Transverse colon (tissue), 4 donors: ENCODE data around the gene MAFG. TPM values are rescaled to one million over a fixed set of nuclear protein-coding genes. Genes with fewer than 3 reads are reported as not detected.

Experiments used
- DNase-seq: peaks from one replicate; pipeline ENCODE4 v3.0.0-alpha.2; 2019
- H3K27ac ChIP-seq, 4 donors: fragments of 200-600 bp; sonication (generic); 2 replicates each; pipeline ENCODE4 v1.5.1; 2016 to 2018; ENCODE audit warnings: inconsistent platforms in 4 of 4
- H3K27me3 ChIP-seq: fragments of 200-600 bp; sonication (generic); 2 replicates; pipeline ENCODE4 v1.5.1; 2017; ENCODE audit warnings: inconsistent platforms
- H3K36me3 ChIP-seq, 4 donors: fragments of 200-600 bp; sonication (generic); 2 replicates each; pipeline ENCODE4 v1.5.1; 2017 to 2019; ENCODE audit warnings: inconsistent platforms in 4 of 4
- H3K4me1 ChIP-seq, 4 donors: fragments of 200-600 bp; sonication (generic); 2 replicates each; pipeline ENCODE4 v1.5.1; 2017 to 2020; ENCODE audit warnings: inconsistent platforms in 4 of 4
- H3K4me3 ChIP-seq, 4 donors: fragments of 200-600 bp; sonication (generic); 1 replicate in 1 of 4; 2 replicates in 3 of 4; pipeline versions ENCODE4 v1.5.1 to v1.6.1; 2017 to 2019; ENCODE audit warnings: inconsistent platforms in 4 of 4
- H3K9me3 ChIP-seq, 2 donors: fragments of 200-600 bp; sonication (generic); 2 replicates each; pipeline ENCODE4 v1.5.1; 2017 to 2019; ENCODE audit warnings: inconsistent platforms in 2 of 2
- CTCF ChIP-seq, 5 experiments: fragments of 200-600 bp in 3 of 5; fragments of 450-650 bp in 2 of 5; sonication (generic) in 3 of 5; IDR thresholded peaks; 1 replicate in 2 of 5; 2 replicates in 3 of 5; pipeline ENCODE4 v1.5.1; 2016 to 2017; ENCODE audit warnings: antibody characterized with exemption in 5 of 5, inconsistent platforms in 3 of 5, mild to moderate bottlenecking in 2 of 5, moderate library complexity in 1 of 5
- EP300 ChIP-seq: sonication (generic); formaldehyde crosslinking; IDR thresholded peaks from one replicate; pipeline ENCODE4 v1.6.1; 2017; ENCODE audit warnings: antibody characterized with exemption, low read depth
- POLR2A ChIP-seq: fragments of 450-650 bp; IDR thresholded peaks from one replicate; pipeline ENCODE4 v1.6.1; 2016; ENCODE audit warnings: antibody characterized with exemption, mild to moderate bottlenecking, moderate library complexity
- POLR2AphosphoS5 ChIP-seq, 3 donors: sonication (generic); formaldehyde crosslinking; IDR thresholded peaks; one replicate each; pipeline ENCODE4 v1.6.1; 2016; ENCODE audit warnings: antibody characterized with exemption in 3 of 3
- WGBS, 2 donors: methylation state at CpG; one replicate each; pipeline ENCODE4 v1.1.5; 2018; ENCODE audit warnings: low coverage in 1 of 2; 5-methylcytosine and 5-hydroxymethylcytosine counted together
- in situ Hi-C, 4 donors: fragments of 200-750 bp; cut with MboI; loops; one replicate each; pipeline versions ENCODE4 v1.15.0 to v1.15.1; 2017; ENCODE audit warnings: low sequenced_read_pairs in 3 of 4, low pct_ligation_motif_present in 1 of 4, low pct_unique_long_range_greater_than_20kb in 1 of 4
- intact Hi-C: fragments of 100-400 bp; cut with DNase I; formaldehyde crosslinking; loops from one replicate; pipeline ENCODE4 v1.15.1; 2023; ENCODE audit warnings: low total_unique reads
- total RNA-seq, 4 donors: library from RNA; depleted of rRNA; stranded (reverse); fragments of >200 nt; gene quantifications; one replicate each; pipeline ENCODE4 v1.1.0, GENCODE V29; 2016

The MAFG gene
- total RNA-seq, 4 donors from 2014 or later = 22.4 to 34.4 (median 24.3) TPM

GRCh38 chr17:81911277-81911961 is 16.1 kb downstream of the MAFG start, which contains the start of gene PCYT2:
Gene PCYT2, minus strand, starts transcription at chr17:81911399. Its CDS starts 44 bp downstream, at chr17:81911355.
- Histone ChIP-seq H3K36me3 (peaks cover 0 to 26% (median 10%) of the 10 kb centered on the region in 4 donors), H3K27ac (peak within 1 kb of the TSS; percentile 81 to 90 (median 86)), H3K9me3 (no peaks in the 10 kb centered on the region), H3K27me3 (no peaks in the 10 kb centered on the region), H3K4me3 (peak within 1 kb of the TSS; percentile 71 to 90 (median 79)), H3K4me1 (peaks cover 10 to 25% (median 13%) of the 10 kb centered on the region in 4 donors)
- no peak for TF ChIP-seq POLR2A
- peak in 3 of 5 experiments; percentile 10 to 41 (median 31) for TF ChIP-seq CTCF (IDR thresholded peaks at IDR 0.05)
- TF ChIP-seq POLR2AphosphoS5 (IDR thresholded peaks at IDR 0.05) = peak in 2 of 3 donors; percentile 2 to 33
- WGBS, 2 donors = 28% methylated on average over 14 of the region's 84 CpGs; no CpG with 5 or more reads in 1 of the 2 donors
- intact Hi-C loops = no loop called here
- in situ Hi-C loops = no loop called here
- peak; percentile 96 for DNase-seq

DNA sequence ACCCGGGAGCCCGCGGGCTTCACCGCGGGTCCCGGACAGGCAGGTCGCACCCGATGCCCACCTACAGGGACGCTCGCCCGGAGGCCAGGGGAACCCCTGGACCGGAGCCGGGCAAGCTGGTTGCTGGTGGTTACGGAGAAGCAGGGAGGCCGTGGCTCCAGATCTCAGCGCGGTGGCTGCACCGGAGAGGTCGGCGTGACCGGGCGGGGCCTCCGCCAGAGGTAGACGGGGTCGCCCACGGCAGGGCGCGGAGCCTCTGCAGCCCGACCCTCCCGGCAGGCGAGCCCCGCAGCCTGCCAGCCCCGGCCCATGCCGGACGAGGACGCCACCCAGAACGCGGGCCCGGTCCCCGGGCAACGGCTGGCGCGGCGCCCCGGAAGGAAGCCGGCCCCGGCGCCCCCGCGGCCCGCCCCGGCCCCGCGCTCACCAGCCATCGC is 16.7 kb downstream of the MAFG start:
- H3K27me3 ChIP-seq = no peaks in the 10 kb centered on the region
- peak overlapping the region; percentile 81 to 90 (median 86) for H3K27ac ChIP-seq
- intact Hi-C loops = no loop called here
- H3K36me3 ChIP-seq = peaks cover 0 to 26% (median 10%) of the 10 kb centered on the region in 4 donors
- peaks cover 10 to 19% (median 13%) of the 10 kb centered on the region in 4 donors for H3K4me1 ChIP-seq
- TF ChIP-seq EP300 (no peak), POLR2AphosphoS5 (IDR thresholded peaks at IDR 0.05) (no peak), CTCF (IDR thresholded peaks at IDR 0.05) (no peak), POLR2A (no peak)
- in situ Hi-C loops = no loop called here
- peak; percentile 36 for DNase-seq
- peak overlapping the region; percentile 71 to 90 (median 79) for H3K4me3 ChIP-seq
- no peaks in the 10 kb centered on the region for H3K9me3 ChIP-seq
- 0% methylated on average over 26 of the region's 55 CpGs; no CpG with 5 or more reads in 1 of the 2 donors for WGBS, 2 donors

GRCh38 chr17:81909966-81910839 is 17.3 kb downstream of the MAFG start:
- peak; percentile 53 for DNase-seq
- Histone ChIP-seq H3K9me3 (no peaks in the 10 kb centered on the region), H3K36me3 (peaks cover 0 to 22% (median 8%) of the 10 kb centered on the region in 4 donors), H3K4me1 (peaks cover 10 to 17% (median 13%) of the 10 kb centered on the region in 4 donors), H3K27me3 (no peaks in the 10 kb centered on the region), H3K27ac (peak overlapping the region; percentile 81 to 90 (median 86)), H3K4me3 (peak overlapping the region; percentile 71 to 90 (median 79))
- no peak for TF ChIP-seq POLR2AphosphoS5 (IDR thresholded peaks at IDR 0.05)
- TF ChIP-seq POLR2A = no peak
- TF ChIP-seq CTCF (IDR thresholded peaks at IDR 0.05) = no peak
- no peak for TF ChIP-seq EP300
- in situ Hi-C loops (no loop called here), intact Hi-C loops (no loop called here)
- WGBS, 2 donors = 37 to 40% methylated on average over 1 to 23 of the region's 23 CpGs

DNA sequence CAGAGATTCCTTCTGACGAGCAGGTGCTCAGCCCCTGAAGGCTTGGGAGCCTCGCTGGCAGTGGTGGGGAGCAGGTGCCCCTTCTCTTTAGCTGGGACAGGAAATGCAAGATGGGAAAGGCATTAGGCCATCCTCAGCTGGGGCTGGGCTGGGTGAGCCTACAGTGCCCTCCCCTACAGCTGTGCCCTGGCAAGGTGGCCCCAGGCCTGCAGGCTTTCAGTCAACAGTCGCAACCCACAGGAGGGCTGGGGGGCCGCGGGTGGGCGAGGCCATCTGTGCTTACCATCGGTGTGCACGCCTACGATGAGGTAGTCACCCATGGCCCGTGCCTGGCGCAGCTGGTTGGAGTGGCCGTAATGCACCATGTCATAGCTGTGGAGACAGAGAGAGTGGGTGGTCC is 18.3 kb downstream of the MAFG start:
- 95% methylated on average over 10 of the region's 12 CpGs; no CpG with 5 or more reads in 1 of the 2 donors for WGBS, 2 donors
- no peaks in the 10 kb centered on the region for H3K9me3 ChIP-seq
- H3K27me3 ChIP-seq = no peaks in the 10 kb centered on the region
- H3K4me1 ChIP-seq = peaks cover 10 to 17% (median 13%) of the 10 kb centered on the region in 4 donors
- no peak for TF ChIP-seq POLR2A
- no peak for TF ChIP-seq POLR2AphosphoS5 (IDR thresholded peaks at IDR 0.05)
- no peak for TF ChIP-seq EP300
- no peak for TF ChIP-seq CTCF (IDR thresholded peaks at IDR 0.05)
- no peak overlapping the region for H3K4me3 ChIP-seq
- H3K36me3 ChIP-seq = peaks cover 0 to 12% (median 4%) of the 10 kb centered on the region in 4 donors
- no peak overlapping the region for H3K27ac ChIP-seq
- no peak for DNase-seq
- in situ Hi-C loops (no loop called here), intact Hi-C loops (no loop called here)
